K562 (cell line): ENCODE results near the gene RORC. TPM values are rescaled to one million over a fixed set of nuclear protein-coding genes. Genes with fewer than 3 reads are reported as not detected.

Source experiments
- CREB3L1 ChIP-seq: fragments of 450-650 bp; IDR thresholded peaks from 2 replicates; pipeline ENCODE4 v1.6.1; 2014; ENCODE audit warnings: low read depth, mild to moderate bottlenecking, moderate library complexity, borderline replicate concordance
- LEF1 ChIP-seq: fragments of 450-650 bp; IDR thresholded peaks from 2 replicates; pipeline ENCODE4 v1.6.1; 2016; ENCODE audit warnings: mild to moderate bottlenecking
- ZNF280B ChIP-seq: fragments of 250-450 bp; sonication (Bioruptor Pico); IDR thresholded peaks from 2 replicates; pipeline ENCODE4 v1.5.1; 2021; ENCODE audit warnings: mild to moderate bottlenecking
- ZNF407 ChIP-seq: fragments of 450-650 bp; IDR thresholded peaks from 2 replicates; pipeline ENCODE4 v1.6.1; 2016; ENCODE audit warnings: low read depth
- polyA plus RNA-seq, 8 experiments: library from polyadenylated mRNA; depleted of rRNA in 4 of 8; stranded (reverse) in 5 of 8; unstranded in 3 of 8; fragments of >200 nt; fragmentation: Nextera tagmentation in 2 of 8; fragmentation: Illumina TruSeq in 1 of 8; extraction: Ambion mirVana in 2 of 8; extraction: Trizol in 1 of 8; gene quantifications; 2 replicates each; pipeline versions ENCODE4 v1.2.1 to v1.2.3, GENCODE V29; 2011 to 2014; ENCODE audit warnings: inconsistent platforms in 1 of 8, missing spikeins in 1 of 8
- total RNA-seq, 7 experiments: library from RNA; depleted of rRNA in 6 of 7; stranded (reverse); fragments of >200 nt in 6 of 7; fragmentation: Illumina TruSeq in 2 of 7; extraction: Trizol in 2 of 7; gene quantifications; 2 replicates each; pipeline versions ENCODE4 v1.2.1 to v1.2.3, GENCODE V29; 2011 to 2021; ENCODE audit warnings: low replicate concordance in 1 of 7

The RORC gene
- total and polyA plus RNA-seq, 9 of the 15 experiments (the other 6 are each of a cell fraction or from before 2014, with no cell fraction given) = not detected

- peak; percentile 25; the same call in 1 of the 2 replicates for TF ChIP-seq CREB3L1
- peak; percentile 42; the same call in 1 of the 2 replicates for TF ChIP-seq LEF1
- no peak for TF ChIP-seq ZNF280B (CRISPR knock-in tag)
- no peak for TF ChIP-seq ZNF407
Observed at GRCh38 chr1:151790071-151790939, 41.3 kb downstream of the RORC start, which contains the start of gene TDRKH (continued).
